HepG2 (cell line): ENCODE data around the gene RHBDF2. TPM values are rescaled to one million over a fixed set of nuclear protein-coding genes. Genes with fewer than 3 reads are reported as not detected.
A peak's percentile ranks its signal among the peaks of the same experiment; 100 is the strongest.

Source experiments
- ATF6 ChIP-seq: sonication (generic); formaldehyde crosslinking; conservative IDR thresholded peaks from 2 replicates; pipeline ENCODE4 v1.4.0; 2020; ENCODE audit warnings: missing genetic modification reagents
- ERF ChIP-seq: IDR thresholded peaks from 2 replicates; pipeline ENCODE4 v1.6.1; 2018; ENCODE audit warnings: missing biosample characterization, missing genetic modification reagents
- FOSL2 ChIP-seq: sonication (generic); formaldehyde crosslinking; IDR thresholded peaks from 2 replicates; pipeline ENCODE4 v1.4.0; 2020; ENCODE audit warnings: missing genetic modification reagents
- FOXC1 ChIP-seq: sonication (generic); formaldehyde crosslinking; IDR thresholded peaks from 2 replicates; pipeline ENCODE4 v1.8.0; 2022; ENCODE audit warnings: mild to moderate bottlenecking, missing genetic modification reagents, borderline replicate concordance
- HDAC2 ChIP-seq: sonication (generic); formaldehyde crosslinking; IDR thresholded peaks from 2 replicates; pipeline ENCODE4 v1.4.0; 2020; ENCODE audit warnings: missing genetic modification reagents
- MAFG ChIP-seq: sonication (generic); formaldehyde crosslinking; IDR thresholded peaks from 2 replicates; pipeline ENCODE4 v1.5.1; 2020; ENCODE audit warnings: mild to moderate bottlenecking, missing genetic modification reagents
- SOX5 ChIP-seq: IDR thresholded peaks from 2 replicates; pipeline ENCODE4 v1.6.1; 2016; ENCODE audit warnings: borderline replicate concordance
- TAF15 ChIP-seq: fragments of 200-400 bp; formaldehyde crosslinking; IDR thresholded peaks from one replicate; pipeline ENCODE4 v1.6.1; 2018; ENCODE audit warnings: mild to moderate bottlenecking, low read depth, low read length; ENCODE audit not compliant: poor library complexity, severe bottlenecking
- THAP11 ChIP-seq: IDR thresholded peaks from 2 replicates; pipeline ENCODE4 v1.6.1; 2016; ENCODE audit warnings: missing biosample characterization, missing genetic modification reagents
- U2AF2 ChIP-seq: fragments of 200-400 bp; formaldehyde crosslinking; IDR thresholded peaks from 2 replicates; pipeline ENCODE4 v1.6.1; 2017; ENCODE audit warnings: low read depth, mild to moderate bottlenecking, low read length
- UBTF ChIP-seq: sonication (generic); formaldehyde crosslinking; IDR thresholded peaks from 2 replicates; pipeline ENCODE4 v1.4.0; 2020; ENCODE audit warnings: mild to moderate bottlenecking, missing genetic modification reagents
- ZFP62 ChIP-seq: sonication (generic); formaldehyde crosslinking; IDR thresholded peaks from 2 replicates; pipeline ENCODE4 v1.4.0; 2020; ENCODE audit warnings: missing genetic modification reagents
- ZNF230 ChIP-seq: sonication (generic); formaldehyde crosslinking; IDR thresholded peaks from 2 replicates; pipeline ENCODE4 v1.4.0; 2020; ENCODE audit warnings: mild to moderate bottlenecking, missing genetic modification reagents
- ZNF33A ChIP-seq: sonication (generic); formaldehyde crosslinking; IDR thresholded peaks from 2 replicates; pipeline ENCODE4 v1.5.1; 2020; ENCODE audit warnings: missing genetic modification reagents, mild to moderate bottlenecking, moderate library complexity, borderline replicate concordance
- ZNF513 ChIP-seq: sonication (generic); formaldehyde crosslinking; conservative IDR thresholded peaks from 2 replicates; pipeline ENCODE4 v1.5.0; 2020; ENCODE audit warnings: missing genetic modification reagents
- ZNF556 ChIP-seq: sonication (generic); formaldehyde crosslinking; IDR thresholded peaks from 2 replicates; pipeline ENCODE4 v1.4.0; 2020; ENCODE audit warnings: mild to moderate bottlenecking, missing genetic modification reagents, borderline replicate concordance
- ZNF691 ChIP-seq: sonication (generic); formaldehyde crosslinking; IDR thresholded peaks from 2 replicates; pipeline ENCODE4 v1.4.0; 2020; ENCODE audit warnings: missing genetic modification reagents, low read depth, mild to moderate bottlenecking, borderline replicate concordance
- ZNF891 ChIP-seq: sonication (generic); formaldehyde crosslinking; IDR thresholded peaks from 2 replicates; pipeline ENCODE4 v1.5.0; 2020; ENCODE audit warnings: mild to moderate bottlenecking, missing genetic modification reagents
- ZSCAN31 ChIP-seq: sonication (generic); formaldehyde crosslinking; IDR thresholded peaks from 2 replicates; pipeline ENCODE4 v1.5.0; 2020; ENCODE audit warnings: low read depth, mild to moderate bottlenecking, missing genetic modification reagents
- polyA plus RNA-seq, 8 experiments: library from polyadenylated mRNA; depleted of rRNA in 3 of 8; stranded (reverse) in 7 of 8; unstranded in 1 of 8; fragments of >200 nt; fragmentation: Illumina TruSeq in 4 of 8; extraction: Trizol in 4 of 8; gene quantifications; 2 replicates each; pipeline versions ENCODE4 v1.2.1 to v1.2.3, GENCODE V29; 2011 to 2016; ENCODE audit warnings: low read depth in 4 of 8, missing spikeins in 1 of 8, mixed read lengths in 1 of 8; ENCODE audit not compliant: insufficient read depth in 1 of 8
- total RNA-seq, 5 experiments: library from RNA; depleted of rRNA; stranded (reverse); fragments of >200 nt; fragmentation: Illumina TruSeq; extraction: Trizol; gene quantifications; 2 replicates each; pipeline ENCODE4 v1.2.3, GENCODE V29; 2016; ENCODE audit warnings: low read depth in 1 of 5
- TF ChIP-seq, protein P1 (sequence below): sonication (generic); formaldehyde crosslinking; conservative IDR thresholded peaks from 2 replicates; pipeline ENCODE4 v1.8.0; 2022; ENCODE audit warnings: mild to moderate bottlenecking, moderate library complexity, missing genetic modification reagents

The RHBDF2 gene
- total and polyA plus RNA-seq, 2 of the 13 experiments (the other 11 are each of a cell fraction or from before 2014, with no cell fraction given), result 7.8 to 24.2 TPM

DNA sequence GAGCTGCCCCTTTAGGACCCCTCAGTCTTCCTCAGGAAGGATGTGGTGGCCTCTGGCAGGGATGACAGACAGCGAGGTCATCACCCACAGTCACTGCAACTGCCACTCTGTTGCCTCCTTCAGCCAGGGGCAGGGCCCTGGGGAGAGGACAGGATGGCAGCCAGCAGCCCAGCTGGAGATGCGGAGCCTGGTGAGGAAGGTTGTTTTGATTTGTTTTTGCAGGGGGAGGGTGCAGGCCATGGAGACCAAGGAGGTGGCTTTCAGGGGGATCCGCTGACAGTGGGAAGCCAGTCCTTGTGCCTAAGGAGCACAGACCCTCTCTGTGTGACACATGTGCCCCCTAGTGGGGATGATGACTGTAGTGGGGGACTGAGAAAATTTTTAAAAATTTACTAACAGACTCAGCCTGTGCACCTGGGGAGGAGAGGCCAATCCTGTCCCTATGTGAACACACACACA lies 46.0 kb upstream of the RHBDF2 start (continued):
- TF ChIP-seq UBTF (CRISPR knock-in tag) (no peak), U2AF2 (no peak), ZNF513 (CRISPR knock-in tag) (0 out of 2 replicates have a peak, but pooled peaks have one; percentile 89), SOX5 (CRISPR knock-in tag) (0 out of 2 replicates have a peak, but pooled peaks have one; percentile 29), HDAC2 (CRISPR knock-in tag) (peak; percentile 47; the same call in 1 of the 2 replicates), THAP11 (0 out of 2 replicates have a peak, but pooled peaks have one; percentile 19), MAFG (CRISPR knock-in tag) (no peak), TAF15 (no peak), ATF6 (CRISPR knock-in tag) (no peak), ZNF230 (CRISPR knock-in tag) (peak; percentile 92; the same call in 1 of the 2 replicates), ZFP62 (CRISPR knock-in tag) (no peak), ZNF891 (CRISPR knock-in tag) (peak; percentile 46; the same call in 1 of the 2 replicates), FOXC1 (peak; percentile 8; the same call in 1 of the 2 replicates), ERF (CRISPR knock-in tag) (peak; percentile 47; the same call in 1 of the 2 replicates), ZSCAN31 (CRISPR knock-in tag) (0 out of 2 replicates have a peak, but pooled peaks have one; percentile 20), ZNF33A (no peak), ZNF556 (CRISPR knock-in tag) (0 out of 2 replicates have a peak, but pooled peaks have one; percentile 43), FOSL2 (CRISPR knock-in tag) (peak; percentile 65), ZNF691 (CRISPR knock-in tag) (peak; percentile 81)
- TF ChIP-seq, protein P1, sequence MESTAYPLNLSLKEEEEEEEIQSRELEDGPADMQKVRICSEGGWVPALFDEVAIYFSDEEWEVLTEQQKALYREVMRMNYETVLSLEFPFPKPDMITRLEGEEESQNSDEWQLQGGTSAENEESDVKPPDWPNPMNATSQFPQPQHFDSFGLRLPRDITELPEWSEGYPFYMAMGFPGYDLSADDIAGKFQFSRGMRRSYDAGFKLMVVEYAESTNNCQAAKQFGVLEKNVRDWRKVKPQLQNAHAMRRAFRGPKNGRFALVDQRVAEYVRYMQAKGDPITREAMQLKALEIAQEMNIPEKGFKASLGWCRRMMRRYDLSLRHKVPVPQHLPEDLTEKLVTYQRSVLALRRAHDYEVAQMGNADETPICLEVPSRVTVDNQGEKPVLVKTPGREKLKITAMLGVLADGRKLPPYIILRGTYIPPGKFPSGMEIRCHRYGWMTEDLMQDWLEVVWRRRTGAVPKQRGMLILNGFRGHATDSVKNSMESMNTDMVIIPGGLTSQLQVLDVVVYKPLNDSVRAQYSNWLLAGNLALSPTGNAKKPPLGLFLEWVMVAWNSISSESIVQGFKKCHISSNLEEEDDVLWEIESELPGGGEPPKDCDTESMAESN (CRISPR knock-in tag), result no peak
